K562 (cell line): ENCODE measurements around the gene ARID3C. TPM values are rescaled to one million over a fixed set of nuclear protein-coding genes. Genes with fewer than 3 reads are reported as not detected.

Source experiments
- ARHGAP35 ChIP-seq: fragments of 450-650 bp; IDR thresholded peaks from 2 replicates; pipeline ENCODE4 v1.6.1; 2018; ENCODE audit not compliant: partially characterized antibody
- CXXC5 ChIP-seq: fragments of 250-450 bp; sonication (Bioruptor Pico); IDR thresholded peaks from 2 replicates; pipeline ENCODE4 v1.8.0; 2022; ENCODE audit warnings: inconsistent platforms, mild to moderate bottlenecking, moderate library complexity
- HDAC8 ChIP-seq: fragments of 450-650 bp; IDR thresholded peaks from 2 replicates; pipeline ENCODE4 v1.6.1; 2016; ENCODE audit warnings: mild to moderate bottlenecking, missing genetic modification characterization, moderate library complexity, missing compliant biosample characterization
- JUND ChIP-seq, 2 experiments: IDR thresholded peaks; 2 replicates in 1 of 2; 3 replicates in 1 of 2; pipeline ENCODE4 v1.6.1; 2011; ENCODE audit warnings: borderline replicate concordance in 2 of 2, low read depth in 2 of 2, low read length in 2 of 2, improper control_type of control experiment in 1 of 2, missing biosample characterization in 1 of 2, missing genetic modification characterization in 1 of 2, missing genetic modification reagents in 1 of 2
- MAFK ChIP-seq: IDR thresholded peaks from 2 replicates; pipeline ENCODE4 v1.6.1; 2011; ENCODE audit warnings: low read length, improper control_type of control experiment
- MAX ChIP-seq: sonication (generic); formaldehyde crosslinking; IDR thresholded peaks from 2 replicates; pipeline ENCODE4 v1.9.0; 2022; ENCODE audit warnings: mild to moderate bottlenecking, missing genetic modification reagents
- PRPF4 ChIP-seq: fragments of 200-400 bp; formaldehyde crosslinking; IDR thresholded peaks from one replicate; pipeline ENCODE4 v1.6.1; 2017; ENCODE audit warnings: low read length, low read depth, mild to moderate bottlenecking; ENCODE audit not compliant: insufficient read depth, poor library complexity, severe bottlenecking
- PTTG1 ChIP-seq: fragments of 450-650 bp; IDR thresholded peaks from 2 replicates; pipeline ENCODE4 v1.6.1; 2016; ENCODE audit warnings: low read depth, mild to moderate bottlenecking, missing genetic modification characterization, missing compliant biosample characterization
- RNF219 ChIP-seq: fragments of 250-450 bp; sonication (Bioruptor Pico); IDR thresholded peaks from 2 replicates; pipeline ENCODE4 v1.5.0; 2022; ENCODE audit warnings: mild to moderate bottlenecking
- SETDB1 ChIP-seq: IDR thresholded peaks from one replicate; pipeline ENCODE4 v1.6.1; 2012; ENCODE audit warnings: low read length, control low read depth, inconsistent platforms
- SIN3A ChIP-seq, 2 experiments: fragments of 150-350 bp in 1 of 2; IDR thresholded peaks; 2 replicates each; pipeline ENCODE4 v1.6.1; 2011 to 2016; ENCODE audit warnings: borderline replicate concordance in 2 of 2, low read depth in 2 of 2, low read length in 2 of 2, mild to moderate bottlenecking in 2 of 2, moderate library complexity in 2 of 2; ENCODE audit not compliant: control insufficient read depth in 1 of 2
- SRSF3 ChIP-seq: fragments of 200-400 bp; formaldehyde crosslinking; IDR thresholded peaks from 2 replicates; pipeline ENCODE4 v1.6.1; 2016; ENCODE audit warnings: mild to moderate bottlenecking, low read length, moderate library complexity; ENCODE audit not compliant: insufficient read depth
- TAF15 ChIP-seq: fragments of 200-400 bp; formaldehyde crosslinking; IDR thresholded peaks from 2 replicates; pipeline ENCODE4 v1.6.1; 2017; ENCODE audit warnings: mild to moderate bottlenecking, low read depth, low read length, moderate library complexity
- TAF7 ChIP-seq: fragments of 450-650 bp; IDR thresholded peaks from 2 replicates; pipeline ENCODE4 v1.6.1; 2016; ENCODE audit warnings: missing genetic modification characterization, missing compliant biosample characterization
- TCF15 ChIP-seq: fragments of 250-450 bp; sonication (Bioruptor Pico); IDR thresholded peaks from 2 replicates; pipeline ENCODE4 v1.8.0; 2022; ENCODE audit warnings: moderate library complexity, mild to moderate bottlenecking, inconsistent platforms
- TFAP4 ChIP-seq: sonication (generic); formaldehyde crosslinking; IDR thresholded peaks from 2 replicates; pipeline ENCODE4 v1.8.0; 2022; ENCODE audit warnings: missing genetic modification reagents, mild to moderate bottlenecking, moderate library complexity, borderline replicate concordance
- THAP7 ChIP-seq: fragments of 250-450 bp; sonication (Bioruptor Pico); IDR thresholded peaks from 2 replicates; pipeline ENCODE4 v1.5.0; 2021
- XRCC4 ChIP-seq: IDR thresholded peaks from one replicate; pipeline ENCODE4 v1.6.1; 2011; ENCODE audit not compliant: insufficient read depth, insufficient read length; ENCODE audit errors: extremely low read depth
- ZBTB7A ChIP-seq: IDR thresholded peaks from 2 replicates; pipeline ENCODE4 v1.6.1; 2011; ENCODE audit warnings: low read depth, mild to moderate bottlenecking, low read length, moderate library complexity, borderline replicate concordance; ENCODE audit not compliant: control insufficient read depth
- ZNF780A ChIP-seq: fragments of 250-450 bp; sonication (Bioruptor Pico); IDR thresholded peaks from 2 replicates; pipeline ENCODE4 v1.5.0; 2021; ENCODE audit warnings: mild to moderate bottlenecking
- polyA plus RNA-seq, 8 experiments: library from polyadenylated mRNA; depleted of rRNA in 4 of 8; stranded (reverse) in 5 of 8; unstranded in 3 of 8; fragments of >200 nt; fragmentation: Nextera tagmentation in 2 of 8; fragmentation: Illumina TruSeq in 1 of 8; extraction: Ambion mirVana in 2 of 8; extraction: Trizol in 1 of 8; gene quantifications; 2 replicates each; pipeline versions ENCODE4 v1.2.1 to v1.2.3, GENCODE V29; 2011 to 2014; ENCODE audit warnings: inconsistent platforms in 1 of 8, missing spikeins in 1 of 8
- total RNA-seq, 7 experiments: library from RNA; depleted of rRNA in 6 of 7; stranded (reverse); fragments of >200 nt in 6 of 7; fragmentation: Illumina TruSeq in 2 of 7; extraction: Trizol in 2 of 7; gene quantifications; 2 replicates each; pipeline versions ENCODE4 v1.2.1 to v1.2.3, GENCODE V29; 2011 to 2021; ENCODE audit warnings: low replicate concordance in 1 of 7

Gene ARID3C
- total and polyA plus RNA-seq, 9 of the 15 experiments (the other 6 are each of a cell fraction or from before 2014, with no cell fraction given), result not detected

- TF ChIP-seq TCF15 (CRISPR knock-in tag) (no peak), HDAC8 (no peak), CXXC5 (CRISPR knock-in tag) (peak; percentile 27; the same call in 1 of the 2 replicates), ARHGAP35 (no peak), THAP7 (no peak), PRPF4 (no peak), PTTG1 (tag) (no peak), ZBTB7A (no peak), ZNF780A (CRISPR knock-in tag) (no peak), SRSF3 (no peak), MAFK (no peak), JUND (IDR thresholded peaks at IDR 0.05; ENCODE audit: borderline replicate concordance, low read depth, low read length) (0 out of 2 replicates have a peak, but pooled peaks have one; percentile 14), JUND (tag; IDR thresholded peaks at IDR 0.05; ENCODE audit: borderline replicate concordance, low read depth, low read length) (no peak), RNF219 (CRISPR knock-in tag) (no peak), MAX (CRISPR knock-in tag) (no peak), SIN3A (IDR thresholded peaks at IDR 0.05; ENCODE audit: borderline replicate concordance in 2 of 2, control insufficient read depth in 1 of 2, low read depth in 2 of 2, low read length in 2 of 2) (no peak), SETDB1 (no peak), TFAP4 (CRISPR knock-in tag) (peak; percentile 14; the same call in 1 of the 2 replicates), XRCC4 (no peak), TAF7 (no peak), TAF15 (no peak)
These were observed 37.5 kb downstream of the ARID3C start (continued) for GRCh38 chr9:34591248-34591916.
